GM18526 (cell line): ENCODE measurements around the gene RALGAPA1.

Experiments
- POLR2A ChIP-seq: IDR thresholded peaks from 3 replicates; pipeline ENCODE4 v1.6.1; 2011; ENCODE audit not compliant: insufficient read length; ENCODE audit errors: extremely low read depth

RALGAPA1 gene

DNA sequence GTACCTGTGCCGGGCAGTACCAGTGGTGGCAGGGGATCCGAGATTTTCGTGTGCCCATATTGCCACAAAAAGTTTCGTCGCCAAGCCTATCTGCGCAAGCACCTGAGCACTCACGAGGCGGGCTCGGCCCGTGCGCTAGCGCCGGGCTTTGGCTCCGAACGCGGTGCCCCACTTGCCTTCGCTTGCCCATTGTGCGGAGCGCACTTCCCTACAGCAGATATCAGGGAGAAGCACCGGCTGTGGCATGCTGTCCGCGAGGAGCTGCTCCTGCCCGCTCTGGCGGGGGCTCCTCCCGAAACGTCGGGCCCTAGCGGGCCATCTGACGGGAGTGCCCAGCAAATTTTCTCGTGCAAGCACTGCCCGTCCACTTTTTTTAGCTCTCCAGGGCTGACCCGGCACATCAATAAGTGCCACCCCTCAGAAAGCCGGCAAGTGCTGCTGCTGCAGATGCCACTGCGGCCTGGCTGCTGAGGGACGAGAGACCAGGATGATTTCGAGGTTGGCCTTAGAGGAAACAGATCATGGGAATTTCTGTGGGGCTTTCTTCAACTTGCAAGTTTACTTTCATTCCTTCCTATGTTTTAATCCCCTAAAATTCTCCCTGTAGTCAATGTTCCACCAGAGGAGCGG, 273.5 kb downstream of the RALGAPA1 start:
- no peak for TF ChIP-seq POLR2A

DNA sequence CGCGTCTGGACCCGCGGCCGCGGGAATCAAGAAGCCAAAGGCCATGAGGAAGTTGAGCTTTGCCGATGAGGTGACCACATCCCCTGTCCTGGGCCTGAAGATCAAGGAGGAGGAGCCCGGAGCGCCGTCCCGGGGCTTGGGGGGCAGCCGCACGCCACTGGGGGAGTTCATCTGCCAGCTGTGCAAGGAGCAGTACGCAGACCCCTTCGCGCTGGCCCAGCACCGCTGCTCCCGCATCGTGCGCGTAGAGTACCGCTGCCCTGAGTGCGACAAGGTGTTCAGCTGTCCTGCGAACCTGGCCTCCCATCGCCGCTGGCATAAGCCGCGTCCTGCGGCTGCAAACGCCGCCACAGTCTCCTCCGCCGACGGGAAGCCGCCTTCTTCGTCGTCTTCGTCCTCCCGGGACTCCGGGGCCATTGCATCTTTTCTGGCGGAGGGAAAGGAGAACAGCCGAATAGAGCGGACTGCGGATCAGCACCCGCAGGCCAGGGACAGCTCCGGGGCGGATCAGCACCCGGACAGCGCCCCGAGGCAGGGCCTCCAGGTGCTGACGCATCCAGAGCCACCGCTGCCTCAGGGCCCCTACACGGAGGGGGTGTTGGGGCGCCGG, 274.1 kb downstream of the RALGAPA1 start:
- no peak for TF ChIP-seq POLR2A

DNA sequence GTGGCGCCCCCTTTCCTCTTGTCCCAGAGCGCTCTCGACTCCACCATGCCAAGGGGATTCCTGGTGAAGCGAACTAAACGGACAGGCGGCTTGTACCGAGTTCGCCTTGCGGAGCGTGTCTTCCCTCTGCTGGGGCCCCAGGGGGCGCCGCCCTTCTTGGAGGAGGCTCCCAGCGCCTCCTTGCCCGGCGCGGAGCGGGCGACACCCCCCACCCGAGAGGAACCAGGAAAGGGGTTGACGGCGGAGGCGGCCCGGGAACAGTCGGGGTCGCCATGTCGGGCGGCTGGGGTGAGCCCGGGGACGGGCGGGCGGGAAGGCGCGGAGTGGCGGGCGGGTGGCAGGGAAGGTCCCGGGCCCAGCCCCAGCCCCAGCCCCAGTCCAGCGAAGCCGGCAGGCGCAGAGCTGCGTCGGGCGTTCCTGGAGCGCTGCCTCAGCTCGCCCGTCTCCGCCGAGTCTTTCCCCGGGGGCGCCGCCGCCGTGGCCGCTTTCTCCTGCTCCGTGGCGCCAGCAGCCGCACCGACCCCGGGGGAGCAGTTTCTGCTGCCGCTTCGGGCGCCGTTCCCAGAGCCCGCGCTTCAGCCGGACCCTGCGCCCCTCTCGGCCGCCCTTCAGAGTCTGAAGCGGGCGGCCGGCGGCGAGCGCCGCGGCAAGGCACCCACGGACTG, 274.8 kb downstream of the RALGAPA1 start:
- TF ChIP-seq POLR2A, result no peak

DNA sequence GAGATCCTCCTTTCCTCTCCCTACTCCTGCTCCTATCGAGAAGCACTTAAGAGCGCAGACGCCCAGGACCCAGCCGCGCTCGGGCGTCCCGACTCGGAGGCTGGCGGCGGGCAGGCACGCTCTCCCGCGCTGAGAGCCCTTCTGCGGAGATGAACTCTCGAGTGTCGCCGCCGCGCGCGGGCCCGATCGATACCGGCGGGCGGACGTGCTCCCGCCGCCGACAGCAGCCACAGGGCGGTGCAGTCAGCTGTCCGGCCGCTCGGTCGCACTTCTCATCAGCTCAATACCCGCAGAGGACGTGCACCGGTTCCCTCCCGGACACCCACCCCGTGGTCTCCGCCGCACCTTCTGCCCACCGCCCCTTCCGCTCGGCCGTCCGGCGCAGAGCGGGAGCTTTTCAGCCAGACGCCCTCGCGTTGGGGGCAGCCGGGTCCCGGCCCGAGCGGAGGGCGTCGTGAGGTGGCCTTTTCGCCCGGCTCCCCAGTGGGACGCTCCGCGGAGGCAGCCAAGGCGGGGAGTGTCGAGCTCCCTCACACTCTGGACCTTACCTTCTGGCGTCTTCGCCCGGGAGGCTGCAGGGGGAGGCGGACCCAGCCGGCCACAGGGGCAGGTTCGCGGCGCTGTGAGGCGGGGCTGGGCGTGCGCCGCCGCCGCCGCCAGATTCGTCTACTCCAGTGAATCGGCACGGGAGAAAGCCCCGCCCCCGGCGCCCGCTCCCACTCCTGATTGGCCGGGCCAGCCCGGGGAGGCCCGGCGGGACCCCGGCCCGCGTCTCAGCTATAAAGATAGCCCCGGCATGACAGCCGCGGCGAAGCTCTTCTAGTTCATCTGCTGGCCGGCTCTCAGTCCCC, 275.5 kb downstream of the RALGAPA1 start, which contains the start of gene INSM2:
Gene INSM2, plus strand, starts transcription at position 808 of the 851 bp plus-strand sequence. CDS start 89 bp downstream, outside the sequence.
- no peak for TF ChIP-seq POLR2A

DNA sequence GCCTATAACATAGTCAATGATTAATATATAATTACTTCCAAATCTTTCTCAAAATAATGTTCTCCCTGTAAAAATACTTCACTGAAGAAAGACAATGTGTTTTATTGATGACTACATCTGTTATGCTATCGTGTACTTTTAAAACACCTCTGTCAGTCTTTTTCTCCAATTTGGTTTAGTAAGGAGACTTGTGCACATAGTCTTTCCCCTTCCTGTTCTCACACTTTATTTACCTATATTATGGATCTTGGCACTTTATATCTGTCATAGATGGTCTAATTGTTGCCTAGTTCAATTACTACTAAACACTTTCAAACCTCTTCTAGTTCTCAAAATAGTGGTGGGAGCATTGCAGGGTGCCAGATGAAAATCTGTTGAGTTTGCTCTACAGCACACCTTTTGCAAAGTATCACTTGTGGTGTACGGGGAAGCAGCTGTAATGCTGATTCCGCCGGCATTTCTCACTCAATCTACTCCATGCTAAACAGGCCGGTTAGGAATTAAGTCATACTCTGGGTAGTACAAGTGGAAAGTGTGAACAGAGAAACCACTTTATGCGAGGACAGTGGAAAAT, 276.2 kb downstream of the RALGAPA1 start:
- TF ChIP-seq POLR2A, result no peak

DNA sequence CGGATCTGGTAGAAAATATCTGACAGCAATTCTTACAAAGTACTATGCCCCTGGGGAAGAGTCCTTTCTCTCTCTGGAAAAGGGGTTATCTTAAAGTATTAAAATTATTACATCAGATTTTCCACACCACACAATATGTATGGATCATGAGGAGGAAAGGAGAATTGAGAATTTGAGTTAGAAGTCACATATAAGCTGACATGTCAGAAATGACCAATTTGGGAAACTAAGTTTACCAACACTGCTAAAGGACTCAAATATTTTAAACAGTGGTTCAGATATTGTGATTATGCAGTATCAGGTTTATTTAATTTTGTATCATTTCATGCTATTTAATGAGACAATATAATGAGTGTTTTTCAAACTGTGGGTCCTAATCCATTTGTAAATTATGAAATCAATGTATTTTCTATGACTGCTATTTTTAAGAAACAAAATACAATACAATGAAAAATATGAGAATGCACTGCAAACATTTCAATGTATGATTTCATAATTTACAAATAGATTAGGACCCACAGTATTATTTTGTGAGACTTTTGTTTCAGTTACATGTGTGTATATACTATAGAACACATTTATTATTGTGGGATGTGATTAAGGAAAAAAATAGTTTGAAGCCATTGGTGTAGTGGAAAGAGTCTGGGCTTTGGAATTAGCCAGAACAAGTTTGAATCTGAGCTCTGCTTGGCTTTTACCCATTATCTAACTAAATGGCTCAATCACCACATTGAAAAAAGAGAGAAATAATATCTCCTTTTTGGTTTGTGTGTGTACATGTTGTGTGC, 276.9 kb downstream of the RALGAPA1 start:
- TF ChIP-seq POLR2A, result no peak

DNA sequence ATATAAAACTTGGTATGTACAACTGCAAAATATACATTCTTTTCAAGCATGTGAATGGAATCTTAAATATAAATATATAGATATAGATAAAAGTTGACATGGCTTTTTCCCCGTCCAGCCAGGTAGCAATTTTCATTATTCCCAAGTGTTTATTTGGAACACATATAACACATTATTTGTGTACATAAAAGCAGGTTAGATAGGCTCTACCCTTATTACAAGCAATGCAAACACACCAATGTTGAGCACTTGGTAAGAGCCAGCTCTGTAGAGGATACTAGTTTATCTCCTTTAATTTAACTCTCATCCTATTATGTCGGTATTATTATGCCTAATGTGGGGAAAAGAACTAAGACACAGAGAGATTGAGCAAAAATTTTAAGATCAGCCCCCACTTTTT, 282.1 kb downstream of the RALGAPA1 start:
- TF ChIP-seq POLR2A, result no peak

DNA sequence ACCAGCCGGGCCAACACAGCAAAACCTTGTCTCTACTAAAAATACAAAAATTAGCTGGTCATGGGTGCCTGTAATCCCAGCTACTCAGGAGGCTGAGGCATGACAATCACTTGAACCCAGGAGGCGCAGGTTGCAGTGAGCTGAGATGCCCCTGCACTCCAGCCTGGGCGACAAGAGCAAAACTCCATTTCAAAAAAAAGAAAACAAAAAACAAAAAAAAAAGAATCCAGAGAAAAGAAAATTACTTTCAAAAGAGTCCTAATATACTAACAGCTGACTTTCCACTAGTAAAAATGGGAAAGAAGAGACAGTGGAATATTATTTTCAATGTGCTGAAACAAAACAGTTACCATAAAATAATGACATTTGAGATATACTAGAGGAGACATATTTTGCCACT, 283.4 kb downstream of the RALGAPA1 start:
- TF ChIP-seq POLR2A, result no peak

DNA sequence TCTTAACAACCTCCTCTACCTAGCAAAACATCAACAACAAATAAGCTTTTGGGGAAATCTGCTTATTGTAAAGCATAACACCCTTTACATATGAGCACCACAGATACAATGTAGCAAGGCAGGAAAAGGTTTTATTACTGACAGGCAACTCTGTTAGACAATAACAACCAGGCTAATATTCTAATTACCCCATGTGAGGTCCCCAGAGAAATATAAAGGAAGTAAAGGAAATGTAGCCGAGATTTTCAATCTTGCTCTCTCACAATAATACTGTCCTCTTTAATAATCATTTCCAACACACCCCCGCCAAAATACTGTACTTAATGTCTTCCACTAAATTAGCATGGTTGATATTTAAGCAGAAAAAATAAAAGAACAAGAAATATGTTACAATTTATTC, 289.1 kb downstream of the RALGAPA1 start:
- TF ChIP-seq POLR2A, result no peak

DNA sequence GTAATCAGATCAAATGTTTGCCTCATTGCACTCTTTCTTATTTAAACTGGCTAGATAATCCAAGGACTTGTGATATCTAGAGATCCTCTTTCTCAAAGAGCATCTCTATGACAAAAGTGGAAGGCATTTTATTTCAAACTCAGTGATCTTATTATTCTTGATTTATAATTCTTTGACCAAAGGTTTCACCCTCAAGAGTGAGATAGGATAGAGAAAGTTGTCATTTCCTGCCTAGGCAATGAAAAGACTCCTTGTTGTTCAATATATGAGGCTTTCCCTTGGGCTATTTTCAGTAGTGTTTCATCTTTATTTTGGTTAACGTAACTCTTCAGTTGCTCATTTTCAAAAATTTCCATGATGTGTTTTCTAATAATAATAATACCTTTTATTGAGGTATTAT, 293.2 kb downstream of the RALGAPA1 start:
- TF ChIP-seq POLR2A, result no peak

DNA sequence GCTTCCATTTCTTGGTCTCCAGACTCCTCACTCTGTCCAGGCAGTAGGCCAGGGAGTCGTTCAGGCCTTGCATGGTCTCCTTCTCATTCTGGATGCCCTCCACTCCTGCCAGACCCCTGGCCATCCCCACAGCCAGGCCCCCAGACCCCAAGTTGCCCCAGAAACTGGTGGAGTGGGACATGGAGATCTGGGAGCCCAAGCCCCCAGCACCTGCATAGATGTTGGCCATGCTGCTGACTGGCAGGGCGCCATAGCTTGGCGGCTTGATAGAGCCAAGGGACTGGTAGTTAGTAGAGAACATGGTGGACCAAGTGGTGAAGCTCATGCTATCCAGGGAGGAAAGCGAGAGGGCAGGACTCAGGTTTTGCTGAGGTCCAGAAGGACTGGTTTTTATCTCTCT, 296.3 kb downstream of the RALGAPA1 start:
- TF ChIP-seq POLR2A, result no peak

DNA sequence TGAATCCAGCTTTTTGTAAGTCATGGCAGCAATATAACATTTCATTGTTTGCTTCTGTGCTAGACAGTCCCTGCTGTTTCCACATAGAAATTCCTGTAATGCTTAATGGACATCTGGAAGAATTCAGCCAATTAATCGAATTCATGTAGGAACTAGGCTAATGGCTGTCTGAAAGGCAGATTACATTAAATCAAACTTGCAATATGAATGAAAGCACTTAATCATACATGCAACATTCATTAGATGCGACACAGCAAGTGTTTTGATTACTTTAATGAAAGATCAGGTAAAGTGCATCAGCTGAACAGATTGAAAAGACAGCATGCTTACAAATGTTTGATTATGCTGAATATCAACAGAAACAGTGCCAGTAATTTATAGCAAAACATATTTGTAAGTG, 299.2 kb downstream of the RALGAPA1 start:
- no peak for TF ChIP-seq POLR2A

DNA sequence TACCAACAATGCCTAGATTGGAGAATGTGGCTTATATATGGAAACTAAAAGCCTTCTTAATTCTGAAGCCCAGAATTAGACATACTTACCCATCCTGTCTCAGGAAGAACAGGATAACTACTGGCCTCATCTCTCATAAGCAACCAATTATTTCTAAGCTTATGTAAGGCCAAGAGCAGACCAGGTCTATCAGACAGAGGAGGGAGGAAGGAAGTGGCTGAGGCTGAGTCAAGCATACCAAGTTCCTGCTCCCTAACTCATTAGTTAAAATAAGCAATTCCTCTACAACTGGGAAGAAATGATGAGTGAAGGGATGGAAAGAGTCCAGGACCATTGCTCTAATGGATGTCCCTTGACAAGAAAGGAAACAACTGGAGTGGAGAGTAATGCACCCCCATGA, 302.2 kb downstream of the RALGAPA1 start:
- TF ChIP-seq POLR2A, result no peak

DNA sequence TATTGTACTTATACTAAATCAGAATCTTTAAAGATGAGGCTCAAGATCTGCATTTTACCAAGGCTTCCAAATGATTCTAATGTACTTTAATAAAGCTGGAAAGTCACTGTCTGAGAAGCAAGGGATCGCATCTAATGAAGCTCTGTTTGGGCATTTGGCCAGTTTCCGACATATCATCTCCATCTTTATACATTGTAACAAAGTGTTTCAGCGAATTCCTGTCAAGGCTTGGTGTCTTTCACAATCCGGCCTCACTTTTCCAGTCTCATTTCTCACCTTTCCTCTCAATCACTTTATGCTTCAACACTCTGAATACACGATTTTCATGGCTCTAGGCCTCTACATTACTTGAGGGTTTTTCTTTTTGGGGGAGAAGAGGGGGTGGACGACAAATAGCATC, 302.6 kb downstream of the RALGAPA1 start:
- TF ChIP-seq POLR2A, result no peak
